ENCODE data around the gene PNPLA5. TPM values are rescaled to one million over a fixed set of nuclear protein-coding genes. Genes with fewer than 3 reads are reported as not detected.

Gene PNPLA5
- total RNA-seq, 1 donor from 2014 or later = not detected

DNA sequence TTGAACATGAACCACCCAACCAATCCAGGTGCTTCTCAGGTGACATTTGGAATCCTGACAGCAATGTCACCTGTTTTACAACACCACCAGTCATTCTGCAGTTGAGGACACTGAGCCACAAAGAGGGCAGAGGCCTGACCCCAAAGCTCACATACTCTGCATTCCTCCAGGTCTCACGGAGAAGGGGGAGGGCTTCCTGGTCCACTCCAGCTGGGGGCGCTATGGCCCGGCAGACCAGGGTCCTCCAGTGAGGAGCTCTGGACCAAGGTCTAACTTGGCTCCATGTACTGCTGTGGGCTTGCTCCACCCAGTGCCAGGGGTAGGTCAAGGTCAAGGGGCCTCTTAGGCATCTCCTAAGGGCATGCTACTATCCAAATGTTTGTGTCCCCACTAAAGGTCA is 30.3 kb upstream of the PNPLA5 start:
- Histone ChIP-seq H3K4me1 (peaks cover 15% of the 10 kb centered on the region), H3K27ac (replicated peaks) (no peak overlapping the region), H3K4me3 (no peak overlapping the region), H3K27me3 (ENCODE audit: low read depth) (peaks cover 93% of the 10 kb centered on the region), H3K36me3 (no peaks in the 10 kb centered on the region), H3K9me3 (replicated peaks) (no peaks in the 10 kb centered on the region)
- TF ChIP-seq, protein P1, sequence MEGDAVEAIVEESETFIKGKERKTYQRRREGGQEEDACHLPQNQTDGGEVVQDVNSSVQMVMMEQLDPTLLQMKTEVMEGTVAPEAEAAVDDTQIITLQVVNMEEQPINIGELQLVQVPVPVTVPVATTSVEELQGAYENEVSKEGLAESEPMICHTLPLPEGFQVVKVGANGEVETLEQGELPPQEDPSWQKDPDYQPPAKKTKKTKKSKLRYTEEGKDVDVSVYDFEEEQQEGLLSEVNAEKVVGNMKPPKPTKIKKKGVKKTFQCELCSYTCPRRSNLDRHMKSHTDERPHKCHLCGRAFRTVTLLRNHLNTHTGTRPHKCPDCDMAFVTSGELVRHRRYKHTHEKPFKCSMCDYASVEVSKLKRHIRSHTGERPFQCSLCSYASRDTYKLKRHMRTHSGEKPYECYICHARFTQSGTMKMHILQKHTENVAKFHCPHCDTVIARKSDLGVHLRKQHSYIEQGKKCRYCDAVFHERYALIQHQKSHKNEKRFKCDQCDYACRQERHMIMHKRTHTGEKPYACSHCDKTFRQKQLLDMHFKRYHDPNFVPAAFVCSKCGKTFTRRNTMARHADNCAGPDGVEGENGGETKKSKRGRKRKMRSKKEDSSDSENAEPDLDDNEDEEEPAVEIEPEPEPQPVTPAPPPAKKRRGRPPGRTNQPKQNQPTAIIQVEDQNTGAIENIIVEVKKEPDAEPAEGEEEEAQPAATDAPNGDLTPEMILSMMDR (IDR thresholded peaks at IDR 0.05; ENCODE audit: borderline replicate concordance) = no peak
- DNase-seq = no peak
- intact Hi-C loops (cut with micrococcal nuclease) = no loop called here

DNA sequence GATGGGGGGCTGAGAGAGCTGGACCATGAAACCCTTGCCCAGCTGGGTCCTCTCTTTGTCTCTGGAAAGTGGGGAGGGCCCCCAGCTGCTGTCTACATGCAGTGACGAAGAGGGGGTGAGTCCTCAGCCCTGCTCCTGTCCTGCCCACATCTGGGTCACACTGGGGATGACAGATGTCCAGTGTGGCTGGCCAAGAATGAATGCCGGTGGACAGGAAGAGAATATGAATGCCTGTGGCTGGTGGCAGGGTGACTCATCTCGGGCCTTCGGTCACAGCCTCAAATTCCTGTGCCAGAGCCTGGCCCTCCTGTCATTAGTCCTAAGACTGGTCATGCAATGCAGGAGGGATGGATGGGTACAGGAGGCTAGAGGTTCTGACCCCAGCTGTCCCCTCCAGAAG is 29.6 kb upstream of the PNPLA5 start:
- TF ChIP-seq, protein P1 (IDR thresholded peaks at IDR 0.05; ENCODE audit: borderline replicate concordance) = no peak
- H3K4me3 ChIP-seq = no peak overlapping the region
- DNase-seq = no peak
- no peaks in the 10 kb centered on the region for H3K36me3 ChIP-seq
- H3K9me3 ChIP-seq (replicated peaks) = no peaks in the 10 kb centered on the region
- intact Hi-C loops (cut with micrococcal nuclease) = no loop called here
- H3K4me1 ChIP-seq = peaks cover 15% of the 10 kb centered on the region
- H3K27ac ChIP-seq (replicated peaks) = no peak overlapping the region
- H3K27me3 ChIP-seq (ENCODE audit: low read depth) = peaks cover 94% of the 10 kb centered on the region

DNA sequence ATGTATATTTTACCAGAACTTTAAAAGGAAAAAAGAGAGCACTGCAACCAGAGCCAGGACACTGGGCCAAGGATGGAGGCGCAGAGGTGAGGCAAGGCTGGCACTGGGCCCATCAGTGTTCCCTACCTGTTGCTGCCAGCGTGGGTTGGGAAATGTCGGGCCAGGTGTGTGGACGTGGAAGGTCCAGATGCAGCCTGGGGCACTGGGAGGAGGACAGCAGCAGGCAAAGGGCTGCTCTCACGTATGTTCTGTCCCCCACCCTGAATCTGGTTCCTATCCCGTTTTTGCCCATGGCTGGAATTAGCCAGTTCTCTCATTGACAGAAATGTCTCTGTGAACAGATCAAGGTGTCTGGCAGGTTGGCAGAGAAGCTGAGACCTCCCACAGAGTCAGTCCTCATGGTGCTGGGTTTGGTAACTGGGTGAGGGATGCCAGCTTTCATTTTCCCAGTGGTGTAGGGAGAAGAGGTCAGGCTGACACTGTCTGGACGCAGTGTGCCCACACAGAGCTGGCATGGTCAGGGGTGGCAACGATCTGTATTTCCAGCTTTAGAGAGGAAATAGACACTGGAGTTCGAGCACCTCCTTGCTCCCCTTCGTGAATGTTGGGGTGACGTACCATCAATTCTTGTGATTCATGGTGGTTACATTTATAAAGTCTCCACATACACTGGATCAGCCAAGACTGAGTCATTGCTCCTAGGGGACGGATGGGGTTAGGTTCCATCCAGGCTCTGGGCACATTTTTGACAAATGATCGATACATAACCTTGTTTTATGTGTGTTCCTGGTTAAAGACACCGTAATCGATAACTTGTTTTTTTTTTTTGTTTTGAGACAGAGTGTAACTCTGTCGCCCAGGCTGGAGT is 27.5 kb upstream of the PNPLA5 start:
- Histone ChIP-seq H3K27me3 (ENCODE audit: low read depth) (peaks cover 94% of the 10 kb centered on the region), H3K9me3 (replicated peaks) (no peaks in the 10 kb centered on the region), H3K36me3 (no peaks in the 10 kb centered on the region), H3K27ac (replicated peaks) (no peak overlapping the region), H3K4me3 (no peak overlapping the region), H3K4me1 (peaks cover 14% of the 10 kb centered on the region)
- intact Hi-C loops (cut with micrococcal nuclease) = no loop called here
- TF ChIP-seq, protein P1 (IDR thresholded peaks at IDR 0.05; ENCODE audit: borderline replicate concordance) = no peak
- no peak for DNase-seq

DNA sequence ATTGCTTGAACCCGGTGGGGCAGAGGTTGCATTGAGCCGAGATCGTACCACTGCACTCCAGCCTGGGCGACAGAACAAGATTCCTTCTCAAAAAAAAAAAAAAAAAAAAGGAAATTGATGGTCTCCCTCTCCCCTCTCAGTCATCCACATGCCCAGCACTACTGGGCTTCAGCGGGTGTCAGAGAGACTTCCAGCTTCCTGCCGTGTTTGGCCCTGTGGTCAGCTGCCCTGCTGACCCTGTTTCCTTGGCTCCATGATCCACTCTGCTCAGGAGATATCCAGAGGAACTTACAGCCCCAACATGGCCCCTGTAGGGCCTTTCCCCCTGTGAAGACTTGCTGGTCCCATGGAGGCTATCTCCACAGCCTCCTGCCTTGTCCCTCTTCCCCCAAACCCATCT is 25.7 kb upstream of the PNPLA5 start:
- no peaks in the 10 kb centered on the region for H3K4me1 ChIP-seq
- intact Hi-C loops (cut with micrococcal nuclease) = no loop called here
- TF ChIP-seq, protein P1 (IDR thresholded peaks at IDR 0.05; ENCODE audit: borderline replicate concordance) = no peak
- H3K27me3 ChIP-seq (ENCODE audit: low read depth) = peaks cover 97% of the 10 kb centered on the region
- H3K27ac ChIP-seq (replicated peaks) = no peak overlapping the region
- DNase-seq = no peak
- H3K9me3 ChIP-seq (replicated peaks) = no peaks in the 10 kb centered on the region
- no peaks in the 10 kb centered on the region for H3K36me3 ChIP-seq
- no peak overlapping the region for H3K4me3 ChIP-seq

DNA sequence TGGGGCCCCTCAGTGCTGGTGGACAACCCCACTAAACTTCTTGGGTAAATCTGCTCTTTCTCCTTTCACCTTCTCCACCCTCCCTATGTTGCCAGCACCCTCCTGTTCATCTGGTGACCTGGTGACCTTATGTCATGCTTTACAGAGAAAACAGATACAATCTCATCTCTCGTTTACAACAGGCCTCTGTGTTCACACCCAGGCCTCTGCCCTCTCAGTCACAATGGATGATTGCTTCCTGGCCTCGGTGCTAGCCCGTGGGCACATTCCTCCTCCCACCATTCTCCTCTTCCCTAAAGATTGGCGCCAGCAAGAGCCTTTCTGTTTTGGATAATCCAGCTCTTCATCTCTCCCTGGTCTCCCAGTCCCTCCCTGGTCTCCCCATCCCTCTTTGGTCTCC is 19.5 kb upstream of the PNPLA5 start:
- H3K9me3 ChIP-seq (replicated peaks) = no peaks in the 10 kb centered on the region
- TF ChIP-seq, protein P1 (IDR thresholded peaks at IDR 0.05; ENCODE audit: borderline replicate concordance) = no peak
- intact Hi-C loops (cut with micrococcal nuclease) = no loop called here
- no peak overlapping the region for H3K4me3 ChIP-seq
- peaks cover 66% of the 10 kb centered on the region for H3K27me3 ChIP-seq (ENCODE audit: low read depth)
- no peak overlapping the region for H3K27ac ChIP-seq (replicated peaks)
- no peaks in the 10 kb centered on the region for H3K36me3 ChIP-seq
- H3K4me1 ChIP-seq = no peaks in the 10 kb centered on the region
- DNase-seq = no peak

Data from left ventricle myocardium inferior (tissue), 1 donor.